HepG2 (cell line): Measurements from ENCODE around the gene LIMK2. TPM values are rescaled to one million over a fixed set of nuclear protein-coding genes. Genes with fewer than 3 reads are reported as not detected.

Experiments used
- ARID2 ChIP-seq: sonication (generic); formaldehyde crosslinking; IDR thresholded peaks from 2 replicates; pipeline ENCODE4 v1.8.1; 2022; ENCODE audit warnings: mild to moderate bottlenecking, missing genetic modification reagents, borderline replicate concordance
- ARNT2 ChIP-seq: sonication (generic); formaldehyde crosslinking; IDR thresholded peaks from 2 replicates; pipeline ENCODE4 v1.8.0; 2022; ENCODE audit warnings: mild to moderate bottlenecking, low read depth, missing genetic modification reagents, moderate library complexity
- GATA4 ChIP-seq: sonication (generic); IDR thresholded peaks from 2 replicates; pipeline ENCODE4 v1.6.1; 2016; ENCODE audit warnings: antibody characterized with exemption, low read depth, borderline replicate concordance
- GTF2F1 ChIP-seq: fragments of 150-350 bp; IDR thresholded peaks from 2 replicates; pipeline ENCODE4 v1.6.1; 2014; ENCODE audit warnings: low read length
- HOXA3 ChIP-seq: sonication (generic); formaldehyde crosslinking; IDR thresholded peaks from 2 replicates; pipeline ENCODE4 v1.5.0; 2020; ENCODE audit warnings: missing genetic modification reagents
- MEIS2 ChIP-seq: sonication (generic); formaldehyde crosslinking; IDR thresholded peaks from 2 replicates; pipeline ENCODE4 v1.9.0; 2021; ENCODE audit warnings: mild to moderate bottlenecking, missing genetic modification reagents
- NR3C1 ChIP-seq: sonication (generic); formaldehyde crosslinking; IDR thresholded peaks from 2 replicates; pipeline ENCODE4 v1.4.0; 2020; ENCODE audit warnings: missing genetic modification reagents
- PPARG ChIP-seq: conservative IDR thresholded peaks from 2 replicates; pipeline ENCODE4 v1.6.1; 2016; ENCODE audit warnings: missing biosample characterization, missing genetic modification reagents
- SKI ChIP-seq: fragments of 450-650 bp; IDR thresholded peaks from one replicate; pipeline ENCODE4 v1.6.1; 2018; ENCODE audit warnings: mild to moderate bottlenecking; ENCODE audit not compliant: partially characterized antibody
- ZNF260 ChIP-seq: sonication (generic); formaldehyde crosslinking; IDR thresholded peaks from 2 replicates; pipeline ENCODE4 v1.4.0; 2020; ENCODE audit warnings: missing genetic modification reagents, low read depth, mild to moderate bottlenecking, borderline replicate concordance
- ZNF550 ChIP-seq: sonication (generic); formaldehyde crosslinking; IDR thresholded peaks from 2 replicates; pipeline ENCODE4 v1.4.0; 2020; ENCODE audit warnings: mild to moderate bottlenecking, missing genetic modification reagents, borderline replicate concordance
- ZNF567 ChIP-seq: sonication (generic); formaldehyde crosslinking; IDR thresholded peaks from 2 replicates; pipeline ENCODE4 v1.8.1; 2023; ENCODE audit warnings: mild to moderate bottlenecking, missing genetic modification reagents, borderline replicate concordance
- ZSCAN9 ChIP-seq: IDR thresholded peaks from 2 replicates; pipeline ENCODE4 v1.6.1; 2016; ENCODE audit warnings: borderline replicate concordance
- polyA plus RNA-seq, 8 experiments: library from polyadenylated mRNA; depleted of rRNA in 3 of 8; stranded (reverse) in 7 of 8; unstranded in 1 of 8; fragments of >200 nt; fragmentation: Illumina TruSeq in 4 of 8; extraction: Trizol in 4 of 8; gene quantifications; 2 replicates each; pipeline versions ENCODE4 v1.2.1 to v1.2.3, GENCODE V29; 2011 to 2016; ENCODE audit warnings: low read depth in 4 of 8, missing spikeins in 1 of 8, mixed read lengths in 1 of 8; ENCODE audit not compliant: insufficient read depth in 1 of 8
- total RNA-seq, 5 experiments: library from RNA; depleted of rRNA; stranded (reverse); fragments of >200 nt; fragmentation: Illumina TruSeq; extraction: Trizol; gene quantifications; 2 replicates each; pipeline ENCODE4 v1.2.3, GENCODE V29; 2016; ENCODE audit warnings: low read depth in 1 of 5
- TF ChIP-seq, protein P1 (sequence below): sonication (generic); formaldehyde crosslinking; IDR thresholded peaks from 2 replicates; pipeline ENCODE4 v1.4.0; 2020; ENCODE audit warnings: mild to moderate bottlenecking, low read depth, missing genetic modification reagents
- TF ChIP-seq, protein P2 (sequence below): sonication (generic); formaldehyde crosslinking; IDR thresholded peaks from 2 replicates; pipeline ENCODE4 v1.4.0; 2020; ENCODE audit warnings: missing genetic modification reagents
- TF ChIP-seq, protein P3 (sequence below): sonication (generic); formaldehyde crosslinking; IDR thresholded peaks from 2 replicates; pipeline ENCODE4 v1.5.1; 2020; ENCODE audit warnings: mild to moderate bottlenecking, missing genetic modification reagents, borderline replicate concordance
- TF ChIP-seq, protein P4 (sequence below): sonication (generic); formaldehyde crosslinking; IDR thresholded peaks from 2 replicates; pipeline ENCODE4 v1.9.0; 2021; ENCODE audit warnings: missing genetic modification reagents, borderline replicate concordance
- TF ChIP-seq, protein P5 (sequence below): sonication (generic); formaldehyde crosslinking; IDR thresholded peaks from 2 replicates; pipeline ENCODE4 v1.4.0; 2020; ENCODE audit warnings: missing genetic modification reagents

Gene LIMK2
- total and polyA plus RNA-seq, 2 of the 13 experiments (the other 11 are each of a cell fraction or from before 2014, with no cell fraction given): 20.9 to 29.8 TPM

DNA sequence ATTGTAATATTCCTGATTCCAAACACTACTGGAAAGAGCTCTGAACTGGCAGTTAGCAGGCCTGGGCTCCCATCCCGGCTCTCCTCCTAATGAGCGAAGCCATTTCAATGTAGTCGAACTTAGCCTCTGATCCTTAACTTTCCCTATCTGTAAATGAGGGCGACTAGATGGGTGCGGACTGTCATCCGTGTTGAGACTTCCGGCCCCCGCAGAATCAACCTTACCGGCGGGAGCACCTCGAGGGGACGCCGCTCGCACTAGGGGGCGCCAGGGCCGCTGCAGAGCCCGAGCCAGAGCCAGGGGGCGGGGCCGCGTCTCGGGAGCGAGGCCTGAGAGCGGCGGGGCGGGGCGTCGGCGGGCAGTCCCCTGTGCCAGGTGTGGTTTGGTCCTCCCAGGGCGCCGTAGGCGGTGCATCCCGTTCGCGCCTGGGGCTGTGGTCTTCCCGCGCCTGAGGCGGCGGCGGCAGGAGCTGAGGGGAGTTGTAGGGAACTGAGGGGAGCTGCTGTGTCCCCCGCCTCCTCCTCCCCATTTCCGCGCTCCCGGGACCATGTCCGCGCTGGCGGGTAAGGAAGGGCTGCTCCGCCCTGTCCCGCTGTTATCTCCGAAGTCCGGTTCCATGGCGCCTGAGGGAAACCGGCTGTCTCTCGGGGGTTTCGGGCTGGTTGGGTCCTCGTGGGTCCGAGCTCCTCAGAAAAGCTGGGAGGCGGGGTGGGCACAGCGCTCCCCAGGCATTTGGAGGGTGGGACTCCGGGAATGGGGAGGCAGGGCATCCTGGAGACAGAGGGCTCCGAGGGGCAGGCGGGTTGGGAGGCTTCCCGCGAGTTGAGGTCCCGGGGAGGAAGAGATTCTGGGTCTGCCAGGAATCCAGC is at the start of gene LIMK2 (continued):
- TF ChIP-seq, protein P1, sequence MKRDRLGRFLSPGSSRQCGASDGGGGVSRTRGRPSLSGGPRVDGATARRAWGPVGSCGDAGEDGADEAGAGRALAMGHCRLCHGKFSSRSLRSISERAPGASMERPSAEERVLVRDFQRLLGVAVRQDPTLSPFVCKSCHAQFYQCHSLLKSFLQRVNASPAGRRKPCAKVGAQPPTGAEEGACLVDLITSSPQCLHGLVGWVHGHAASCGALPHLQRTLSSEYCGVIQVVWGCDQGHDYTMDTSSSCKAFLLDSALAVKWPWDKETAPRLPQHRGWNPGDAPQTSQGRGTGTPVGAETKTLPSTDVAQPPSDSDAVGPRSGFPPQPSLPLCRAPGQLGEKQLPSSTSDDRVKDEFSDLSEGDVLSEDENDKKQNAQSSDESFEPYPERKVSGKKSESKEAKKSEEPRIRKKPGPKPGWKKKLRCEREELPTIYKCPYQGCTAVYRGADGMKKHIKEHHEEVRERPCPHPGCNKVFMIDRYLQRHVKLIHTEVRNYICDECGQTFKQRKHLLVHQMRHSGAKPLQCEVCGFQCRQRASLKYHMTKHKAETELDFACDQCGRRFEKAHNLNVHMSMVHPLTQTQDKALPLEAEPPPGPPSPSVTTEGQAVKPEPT (CRISPR knock-in tag): 0 out of 2 replicates have a peak, but pooled peaks have one; percentile 60
- TF ChIP-seq ZNF260: no peak
- TF ChIP-seq ZSCAN9: no peak
- TF ChIP-seq, protein P2, sequence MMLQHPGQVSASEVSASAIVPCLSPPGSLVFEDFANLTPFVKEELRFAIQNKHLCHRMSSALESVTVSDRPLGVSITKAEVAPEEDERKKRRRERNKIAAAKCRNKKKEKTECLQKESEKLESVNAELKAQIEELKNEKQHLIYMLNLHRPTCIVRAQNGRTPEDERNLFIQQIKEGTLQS: peak; percentile 36
- no peak for TF ChIP-seq NR3C1
- TF ChIP-seq PPARG: no peak; the same call in 1 of the 2 replicates
- TF ChIP-seq, protein P3, sequence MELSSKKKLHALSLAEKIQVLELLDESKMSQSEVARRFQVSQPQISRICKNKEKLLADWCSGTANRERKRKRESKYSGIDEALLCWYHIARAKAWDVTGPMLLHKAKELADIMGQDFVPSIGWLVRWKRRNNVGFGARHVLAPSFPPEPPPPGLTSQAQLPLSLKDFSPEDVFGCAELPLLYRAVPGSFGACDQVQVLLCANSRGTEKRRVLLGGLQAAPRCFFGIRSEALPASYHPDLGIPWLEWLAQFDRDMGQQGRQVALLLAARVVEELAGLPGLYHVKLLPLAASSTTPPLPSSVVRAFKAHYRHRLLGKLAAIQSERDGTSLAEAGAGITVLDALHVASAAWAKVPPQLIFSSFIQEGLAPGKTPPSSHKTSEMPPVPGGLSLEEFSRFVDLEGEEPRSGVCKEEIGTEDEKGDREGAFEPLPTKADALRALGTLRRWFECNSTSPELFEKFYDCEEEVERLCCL: no peak
- TF ChIP-seq ZNF550 (CRISPR knock-in tag): 0 out of 2 replicates have a peak, but pooled peaks have one; percentile 38
- peak; percentile 97 for TF ChIP-seq ARID2 (CRISPR knock-in tag)
- no peak; the same call in 1 of the 2 replicates for TF ChIP-seq ARNT2 (CRISPR knock-in tag)
- TF ChIP-seq HOXA3 (CRISPR knock-in tag): peak; percentile 77; the same call in 1 of the 2 replicates
- no peak; the same call in 1 of the 2 replicates for TF ChIP-seq MEIS2 (CRISPR knock-in tag)
- TF ChIP-seq, protein P4, sequence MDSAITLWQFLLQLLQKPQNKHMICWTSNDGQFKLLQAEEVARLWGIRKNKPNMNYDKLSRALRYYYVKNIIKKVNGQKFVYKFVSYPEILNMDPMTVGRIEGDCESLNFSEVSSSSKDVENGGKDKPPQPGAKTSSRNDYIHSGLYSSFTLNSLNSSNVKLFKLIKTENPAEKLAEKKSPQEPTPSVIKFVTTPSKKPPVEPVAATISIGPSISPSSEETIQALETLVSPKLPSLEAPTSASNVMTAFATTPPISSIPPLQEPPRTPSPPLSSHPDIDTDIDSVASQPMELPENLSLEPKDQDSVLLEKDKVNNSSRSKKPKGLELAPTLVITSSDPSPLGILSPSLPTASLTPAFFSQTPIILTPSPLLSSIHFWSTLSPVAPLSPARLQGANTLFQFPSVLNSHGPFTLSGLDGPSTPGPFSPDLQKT: no peak
- peak; percentile 52; the same call in 1 of the 2 replicates for TF ChIP-seq ZNF567 (CRISPR knock-in tag)
- no peak; the same call in 1 of the 2 replicates for TF ChIP-seq GATA4
- TF ChIP-seq, protein P5, sequence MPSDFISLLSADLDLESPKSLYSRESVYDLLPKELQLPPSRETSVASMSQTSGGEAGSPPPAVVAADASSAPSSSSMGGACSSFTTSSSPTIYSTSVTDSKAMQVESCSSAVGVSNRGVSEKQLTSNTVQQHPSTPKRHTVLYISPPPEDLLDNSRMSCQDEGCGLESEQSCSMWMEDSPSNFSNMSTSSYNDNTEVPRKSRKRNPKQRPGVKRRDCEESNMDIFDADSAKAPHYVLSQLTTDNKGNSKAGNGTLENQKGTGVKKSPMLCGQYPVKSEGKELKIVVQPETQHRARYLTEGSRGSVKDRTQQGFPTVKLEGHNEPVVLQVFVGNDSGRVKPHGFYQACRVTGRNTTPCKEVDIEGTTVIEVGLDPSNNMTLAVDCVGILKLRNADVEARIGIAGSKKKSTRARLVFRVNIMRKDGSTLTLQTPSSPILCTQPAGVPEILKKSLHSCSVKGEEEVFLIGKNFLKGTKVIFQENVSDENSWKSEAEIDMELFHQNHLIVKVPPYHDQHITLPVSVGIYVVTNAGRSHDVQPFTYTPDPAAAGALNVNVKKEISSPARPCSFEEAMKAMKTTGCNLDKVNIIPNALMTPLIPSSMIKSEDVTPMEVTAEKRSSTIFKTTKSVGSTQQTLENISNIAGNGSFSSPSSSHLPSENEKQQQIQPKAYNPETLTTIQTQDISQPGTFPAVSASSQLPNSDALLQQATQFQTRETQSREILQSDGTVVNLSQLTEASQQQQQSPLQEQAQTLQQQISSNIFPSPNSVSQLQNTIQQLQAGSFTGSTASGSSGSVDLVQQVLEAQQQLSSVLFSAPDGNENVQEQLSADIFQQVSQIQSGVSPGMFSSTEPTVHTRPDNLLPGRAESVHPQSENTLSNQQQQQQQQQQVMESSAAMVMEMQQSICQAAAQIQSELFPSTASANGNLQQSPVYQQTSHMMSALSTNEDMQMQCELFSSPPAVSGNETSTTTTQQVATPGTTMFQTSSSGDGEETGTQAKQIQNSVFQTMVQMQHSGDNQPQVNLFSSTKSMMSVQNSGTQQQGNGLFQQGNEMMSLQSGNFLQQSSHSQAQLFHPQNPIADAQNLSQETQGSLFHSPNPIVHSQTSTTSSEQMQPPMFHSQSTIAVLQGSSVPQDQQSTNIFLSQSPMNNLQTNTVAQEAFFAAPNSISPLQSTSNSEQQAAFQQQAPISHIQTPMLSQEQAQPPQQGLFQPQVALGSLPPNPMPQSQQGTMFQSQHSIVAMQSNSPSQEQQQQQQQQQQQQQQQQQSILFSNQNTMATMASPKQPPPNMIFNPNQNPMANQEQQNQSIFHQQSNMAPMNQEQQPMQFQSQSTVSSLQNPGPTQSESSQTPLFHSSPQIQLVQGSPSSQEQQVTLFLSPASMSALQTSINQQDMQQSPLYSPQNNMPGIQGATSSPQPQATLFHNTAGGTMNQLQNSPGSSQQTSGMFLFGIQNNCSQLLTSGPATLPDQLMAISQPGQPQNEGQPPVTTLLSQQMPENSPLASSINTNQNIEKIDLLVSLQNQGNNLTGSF: no peak
- peak; percentile 44 for TF ChIP-seq SKI
- no peak for TF ChIP-seq GTF2F1
